ENCODE measurements around the gene GTF2F2.

The GTF2F2 gene

DNA sequence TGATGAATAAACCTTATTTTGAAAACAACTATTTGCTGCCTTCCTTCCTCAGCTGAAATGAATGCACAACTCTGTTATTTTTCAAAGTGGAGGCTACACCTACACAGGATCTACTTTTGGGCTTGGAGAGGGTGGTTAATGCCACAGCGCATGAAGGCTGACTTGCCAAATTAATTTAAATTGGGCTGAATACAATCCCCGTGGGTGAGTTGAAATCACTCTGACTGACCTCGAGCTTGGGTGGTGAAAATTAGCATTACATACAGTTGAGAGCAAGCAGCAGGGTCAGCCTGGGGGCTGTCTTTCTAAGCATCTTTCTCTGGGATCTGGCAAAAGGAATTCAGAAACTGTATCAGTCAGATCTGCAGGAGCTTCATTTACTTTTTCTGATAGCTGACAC is 182.2 kb downstream of the GTF2F2 start:
- DNase-seq (ENCODE audit: low read depth), result no peak

DNA sequence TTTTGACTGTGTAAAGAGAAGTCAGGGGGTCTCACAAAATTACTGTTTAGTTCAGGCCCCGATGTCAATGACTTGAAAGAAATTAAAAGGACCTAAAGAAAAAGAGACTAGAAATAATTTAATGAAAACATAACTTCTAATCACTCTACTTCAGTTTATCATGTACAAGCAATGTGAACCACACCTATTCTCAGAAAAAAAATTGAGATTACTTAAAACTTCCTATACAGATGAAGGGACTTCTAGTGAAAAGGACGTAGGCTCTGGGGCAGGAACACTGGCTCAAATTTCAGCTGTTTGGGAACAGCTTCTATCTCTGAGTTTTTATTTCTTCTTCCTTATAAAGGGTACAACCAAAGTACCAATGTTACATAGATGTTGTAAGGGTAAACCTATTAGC is 182.7 kb downstream of the GTF2F2 start:
- DNase-seq (ENCODE audit: low read depth), result no peak

DNA sequence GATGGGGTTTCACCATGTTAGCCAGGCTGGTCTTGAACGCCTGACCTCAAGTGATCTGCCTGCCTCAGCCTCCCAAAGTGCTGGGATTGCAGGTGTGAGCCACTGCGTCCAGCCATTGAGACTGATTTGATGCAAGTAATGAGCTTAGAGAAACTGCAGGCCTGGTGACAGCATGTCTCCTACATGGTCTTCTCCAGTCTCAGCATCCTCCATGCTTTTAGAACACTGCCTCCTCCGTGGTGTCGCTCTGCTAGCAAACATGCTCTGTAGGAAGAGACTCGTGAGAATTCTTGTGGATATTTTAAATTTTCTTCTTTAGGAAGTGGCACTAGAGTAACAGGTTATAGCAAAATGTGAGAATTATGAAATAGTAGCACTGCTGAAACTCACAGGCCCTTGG is 183.6 kb downstream of the GTF2F2 start:
- no peak for DNase-seq (ENCODE audit: low read depth)

DNA sequence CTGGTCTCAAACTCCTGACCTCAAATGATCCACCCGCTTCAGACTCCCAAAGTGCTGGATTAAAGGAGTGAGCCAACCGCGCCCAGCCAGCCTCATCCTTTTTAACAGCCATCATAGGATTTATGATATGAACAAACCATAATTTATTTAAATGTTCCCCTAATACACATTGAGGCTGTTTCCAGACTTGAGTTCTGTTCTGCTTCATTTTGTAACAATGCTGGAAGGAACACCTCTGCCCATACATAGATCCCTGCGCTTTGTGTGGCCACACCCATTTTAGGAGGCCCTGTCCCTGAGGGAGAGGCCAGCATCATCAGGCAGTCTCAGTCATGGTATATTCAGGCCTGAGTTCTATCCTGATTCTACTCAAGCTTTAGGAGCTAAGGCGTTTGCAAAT is 184.8 kb downstream of the GTF2F2 start:
- no peak for DNase-seq (ENCODE audit: low read depth)

DNA sequence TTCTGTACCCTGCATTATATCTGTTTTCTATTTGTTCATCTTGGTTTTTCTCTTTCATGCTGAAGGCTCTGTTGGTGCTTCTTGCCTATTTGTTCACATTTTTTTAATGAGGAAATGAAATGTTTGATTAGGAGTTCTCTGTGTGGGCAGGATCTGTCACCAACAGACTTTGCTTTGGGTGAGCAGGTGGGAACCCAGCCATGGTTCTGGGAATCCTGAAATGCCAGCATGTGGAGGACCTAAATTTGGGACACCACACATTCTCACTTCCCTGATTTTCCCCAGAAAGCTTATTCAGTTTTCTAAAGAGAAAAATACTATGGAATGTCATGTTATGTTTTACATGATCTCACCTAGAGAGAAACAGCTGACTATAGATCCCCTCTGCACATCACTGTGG is 186.7 kb downstream of the GTF2F2 start:
- DNase-seq (ENCODE audit: low read depth), result no peak

DNA sequence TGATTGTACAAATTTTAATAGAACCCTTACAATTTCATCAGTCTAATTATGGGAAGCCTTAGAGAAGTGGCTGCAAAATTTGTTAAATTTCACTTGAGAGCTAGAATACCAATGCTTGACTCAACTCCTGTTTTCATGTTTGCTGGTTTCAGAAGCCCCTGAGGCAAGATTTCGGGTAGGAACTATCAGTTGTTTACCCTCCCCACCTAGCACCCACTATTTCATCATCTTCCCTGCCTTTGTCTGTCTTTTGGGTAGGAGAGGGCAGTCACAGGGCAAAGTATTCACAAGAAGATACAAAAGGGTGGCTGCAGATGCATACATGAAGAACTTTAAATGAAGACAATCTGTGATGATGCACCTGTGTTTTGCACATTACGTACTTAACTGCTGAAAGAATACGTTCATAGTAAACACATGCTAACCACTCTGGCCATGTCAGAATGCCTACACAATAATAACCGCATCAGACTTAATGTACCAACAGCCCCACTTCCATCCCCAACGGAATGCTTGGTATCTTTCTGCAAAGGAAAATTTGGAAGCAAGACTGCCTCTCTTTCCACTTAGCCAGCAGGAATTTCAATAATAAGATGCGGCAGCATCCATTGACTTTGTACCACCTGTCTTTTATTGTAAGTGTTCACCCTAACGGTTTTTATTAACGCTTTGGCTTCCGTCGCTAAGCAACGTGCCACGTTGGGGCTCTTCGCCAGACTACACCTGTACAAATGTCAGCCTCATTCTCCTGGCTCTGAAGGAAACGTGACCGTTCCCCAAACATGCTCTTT is 190.2 kb downstream of the GTF2F2 start:
- DNase-seq (ENCODE audit: low read depth), result no peak

DNA sequence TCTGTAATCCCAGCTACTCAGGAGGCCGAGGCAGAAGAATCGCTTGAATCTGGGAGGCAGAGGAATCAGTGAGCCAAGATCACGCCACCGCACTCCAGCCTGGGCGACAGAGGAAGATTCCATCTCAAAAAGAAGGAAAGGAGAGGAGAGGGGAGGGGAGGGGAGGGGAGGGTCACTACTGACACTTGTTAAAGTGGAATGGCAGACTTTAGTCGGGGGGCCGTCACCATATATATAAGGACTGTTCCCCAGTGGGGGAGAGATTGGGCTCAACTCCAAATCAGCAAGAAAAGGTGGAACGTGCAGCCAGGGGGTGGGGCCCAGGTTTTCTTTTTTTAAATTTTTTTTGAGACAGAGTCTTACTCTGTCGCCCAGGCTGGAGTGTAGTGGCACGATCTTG is 194.5 kb downstream of the GTF2F2 start:
- no peak for DNase-seq (ENCODE audit: low read depth)

DNA sequence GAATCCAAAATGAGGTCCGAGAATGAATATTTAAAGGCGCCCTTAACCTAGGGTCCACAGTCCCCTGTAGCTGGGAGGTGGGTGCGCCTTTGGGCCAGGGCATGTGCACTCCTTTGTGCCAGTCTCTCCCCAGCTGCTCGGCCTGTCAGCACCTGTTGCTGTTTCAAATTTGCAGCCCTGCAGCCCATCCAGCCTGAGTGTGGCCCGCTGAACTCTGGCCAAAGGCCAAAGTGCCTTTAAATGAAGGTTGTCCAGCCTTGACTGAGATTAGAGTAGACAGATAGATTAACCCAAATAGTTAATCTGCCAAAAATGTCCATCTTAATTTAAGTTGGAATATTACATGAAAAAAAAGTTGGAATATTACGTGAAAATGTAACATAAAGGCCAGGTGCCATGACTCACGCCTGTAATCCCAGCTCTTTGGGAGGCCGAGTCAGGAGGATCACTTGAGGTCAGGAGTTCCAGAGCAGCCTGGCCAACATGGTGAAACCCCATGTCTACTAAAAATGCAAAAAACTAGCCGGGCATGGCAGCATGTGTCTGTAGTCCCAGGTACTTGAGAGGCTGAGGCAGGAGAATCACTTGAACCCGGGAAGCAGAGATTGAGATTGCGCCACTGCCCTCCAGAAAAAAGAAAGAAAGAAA is 195.3 kb downstream of the GTF2F2 start:
- no peak for DNase-seq (ENCODE audit: low read depth)

DNA sequence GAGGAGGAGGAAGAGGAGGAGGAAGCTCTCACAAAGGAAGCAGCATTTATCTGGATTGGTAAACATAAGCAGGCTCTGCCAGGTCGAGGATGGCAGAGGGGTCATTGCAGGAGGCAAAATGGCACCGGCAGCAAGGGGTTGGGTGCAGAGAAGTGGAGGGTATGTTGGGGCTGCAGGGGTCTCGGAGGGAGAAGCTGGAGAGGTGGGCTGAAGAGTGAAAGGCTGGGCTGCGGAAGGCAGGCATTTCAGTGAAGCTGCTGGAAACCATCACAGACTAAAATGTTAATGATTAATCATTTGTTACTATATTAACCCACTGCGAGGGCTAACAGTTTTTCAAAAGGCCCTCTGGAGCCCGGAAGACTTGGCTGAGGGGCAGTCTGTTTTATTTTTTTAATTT is 196.0 kb downstream of the GTF2F2 start:
- no peak for DNase-seq (ENCODE audit: low read depth)

DNA sequence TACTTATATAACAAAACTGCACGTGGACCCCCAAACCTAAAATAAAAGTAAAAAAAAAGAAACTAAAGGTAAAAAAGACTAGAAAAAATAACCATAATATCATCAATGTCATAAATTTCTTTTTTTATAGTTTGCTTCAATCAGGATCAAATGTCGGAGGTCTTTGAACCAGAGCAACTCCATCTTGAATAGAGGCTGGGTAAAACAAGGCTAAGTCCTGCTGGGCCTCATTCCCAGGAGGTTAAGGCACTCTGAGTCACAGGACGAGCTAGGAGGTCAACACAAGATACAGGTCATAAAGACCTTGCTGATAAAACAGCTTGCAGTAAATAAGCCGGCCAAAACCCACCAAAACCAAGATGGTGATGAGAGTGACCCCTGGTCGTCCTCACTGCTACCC is 196.7 kb downstream of the GTF2F2 start:
- DNase-seq (ENCODE audit: low read depth), result no peak

DNA sequence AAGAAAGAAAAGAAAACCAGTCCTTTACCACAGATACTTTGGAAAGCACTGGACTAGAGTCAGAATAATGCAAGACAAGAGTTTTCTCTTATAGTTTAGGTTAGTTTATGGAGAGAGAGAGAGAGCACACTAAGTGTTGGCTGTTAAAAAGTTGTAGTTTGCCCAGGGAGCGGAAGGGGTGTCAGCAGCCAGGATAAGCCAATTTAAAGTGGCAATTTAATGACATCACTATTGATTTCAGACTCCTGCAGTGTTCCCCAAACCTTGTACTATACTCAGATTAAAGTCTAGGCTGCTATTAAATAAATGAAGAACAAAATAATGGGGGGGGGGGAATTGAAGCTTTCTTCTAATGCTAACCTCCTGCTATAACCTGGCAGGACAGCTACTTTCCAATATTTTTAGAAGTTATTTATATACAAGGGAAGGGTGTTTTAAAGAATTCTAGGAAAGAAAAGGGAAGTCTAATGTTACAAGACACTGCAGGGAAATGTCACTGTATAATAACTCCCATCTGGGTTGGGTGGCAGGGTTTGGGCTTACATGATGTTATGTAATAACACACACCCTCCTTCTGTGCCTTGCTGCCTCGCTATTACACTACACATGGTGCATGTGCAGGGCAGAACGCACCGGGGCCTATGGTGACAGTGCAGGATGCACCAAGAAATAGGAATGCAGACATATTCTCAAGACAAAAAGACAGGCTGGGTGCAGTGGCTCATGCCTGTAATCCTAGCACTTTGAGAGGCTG is 200.7 kb downstream of the GTF2F2 start:
- DNase-seq (ENCODE audit: low read depth), result no peak

DNA sequence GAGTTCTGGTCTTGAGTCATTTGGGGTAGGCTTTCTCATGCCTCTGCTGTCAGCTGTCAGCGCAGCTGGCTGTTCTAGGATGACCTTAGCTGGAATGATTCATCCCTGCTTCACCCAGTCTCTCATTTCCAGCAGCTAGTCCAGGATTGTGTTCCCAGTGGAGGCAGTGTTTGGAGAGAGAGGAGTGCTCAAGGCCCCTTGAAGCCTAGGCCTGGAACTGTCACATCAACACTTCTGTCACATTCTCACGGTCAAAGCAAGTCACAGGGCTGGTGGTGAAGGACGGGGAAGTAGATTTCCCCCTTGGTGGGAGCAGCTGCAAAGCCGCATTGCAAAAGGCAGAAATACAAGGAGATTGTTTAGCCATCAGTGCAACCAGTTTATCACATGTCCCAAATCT is 205.5 kb downstream of the GTF2F2 start:
- DNase-seq (ENCODE audit: low read depth), result no peak

DNA sequence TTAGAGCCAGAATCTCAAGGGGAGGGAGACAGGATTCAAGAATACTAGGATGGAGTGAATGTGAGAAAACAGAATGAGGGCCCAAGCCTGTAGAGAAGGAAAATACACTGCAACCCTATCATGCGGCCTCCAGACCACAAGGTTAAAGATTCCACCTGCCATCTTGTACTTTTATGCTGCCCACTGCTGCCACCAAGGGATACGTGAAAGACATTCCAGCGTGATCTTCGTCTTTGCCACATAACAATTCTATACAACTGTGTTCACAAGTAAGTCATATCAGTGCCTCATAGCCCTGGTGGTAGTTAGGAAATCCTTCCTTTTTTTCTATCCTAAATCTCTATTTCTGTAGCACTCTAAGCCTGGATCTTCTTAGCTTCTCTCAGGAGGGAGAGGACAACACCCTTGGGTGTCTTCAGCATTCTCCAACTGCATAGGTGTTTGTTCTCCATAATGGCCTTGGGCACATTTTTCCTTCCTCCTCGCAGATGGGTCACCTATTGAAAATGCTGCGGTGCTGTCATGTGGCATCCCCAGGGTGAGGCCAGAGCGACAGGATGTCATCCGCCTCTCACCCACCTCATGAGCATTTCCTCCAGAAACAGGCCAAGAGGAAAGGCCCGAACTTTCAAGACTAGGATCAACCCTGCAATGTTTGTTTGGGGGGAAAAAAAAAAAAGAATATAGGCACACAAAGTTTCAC is 207.1 kb downstream of the GTF2F2 start:
- no peak for DNase-seq (ENCODE audit: low read depth)

DNA sequence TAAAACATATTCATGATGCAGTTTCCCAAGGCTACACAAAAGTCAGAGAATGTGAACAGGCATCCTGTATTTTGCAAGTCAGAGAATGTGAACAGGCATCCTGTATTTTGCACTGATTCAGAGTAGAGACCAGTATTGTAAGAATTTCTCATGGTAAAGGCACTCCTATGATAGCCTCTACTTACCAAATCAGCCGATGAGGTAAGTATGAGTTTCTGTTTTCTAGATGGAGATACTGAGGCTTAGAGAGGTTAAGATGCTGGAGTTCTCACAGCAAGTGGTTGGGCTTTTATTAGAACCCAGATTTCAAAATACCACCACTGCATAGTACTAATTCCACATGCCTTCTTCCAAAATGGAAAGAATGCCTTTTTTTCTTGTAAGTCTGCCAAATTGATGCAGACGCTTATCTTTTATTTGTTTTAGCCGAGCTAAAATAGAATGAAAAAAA is 208.4 kb downstream of the GTF2F2 start:
- DNase-seq (ENCODE audit: low read depth), result no peak

DNA sequence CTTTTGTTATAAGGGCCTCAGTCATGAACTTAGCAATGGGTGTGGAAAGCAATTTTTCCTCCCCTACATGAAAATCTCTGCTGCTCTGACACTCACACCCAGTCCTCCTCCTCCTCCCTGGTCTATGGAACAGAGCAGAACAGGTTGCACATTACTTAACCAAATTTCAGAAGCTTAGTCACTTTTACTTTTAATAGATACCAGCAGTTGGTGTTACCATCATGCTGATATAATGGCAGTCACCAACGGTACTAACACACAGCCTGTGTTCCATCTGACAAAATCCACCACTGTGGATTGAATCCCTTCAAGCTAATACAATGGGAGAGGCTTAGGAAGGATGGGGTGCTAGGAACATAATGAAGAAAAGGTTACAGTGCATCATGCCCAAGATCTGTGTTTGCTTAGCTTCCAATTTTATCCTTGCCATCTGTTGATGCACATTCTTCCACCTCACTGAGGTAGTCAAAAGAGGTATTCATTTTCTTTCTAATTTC is 210.9 kb downstream of the GTF2F2 start:
- DNase-seq (ENCODE audit: low read depth), result no peak

DNA sequence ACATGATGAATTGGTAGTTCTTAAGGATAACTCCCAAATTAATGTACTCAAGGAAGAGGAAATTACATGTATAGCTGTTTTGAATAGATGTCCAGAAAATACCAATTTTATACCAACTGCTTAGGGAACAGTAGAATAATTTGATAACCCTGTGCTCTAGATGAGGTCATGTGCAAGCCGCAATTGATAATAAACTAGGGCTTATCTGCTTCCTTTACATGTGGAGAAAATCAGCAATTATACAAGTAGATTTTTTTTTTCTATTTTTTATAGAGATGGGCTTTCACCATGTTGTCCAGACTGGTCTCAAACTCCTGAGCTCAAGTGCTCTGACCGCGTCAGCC is 211.4 kb downstream of the GTF2F2 start:
- DNase-seq (ENCODE audit: low read depth), result no peak

DNA sequence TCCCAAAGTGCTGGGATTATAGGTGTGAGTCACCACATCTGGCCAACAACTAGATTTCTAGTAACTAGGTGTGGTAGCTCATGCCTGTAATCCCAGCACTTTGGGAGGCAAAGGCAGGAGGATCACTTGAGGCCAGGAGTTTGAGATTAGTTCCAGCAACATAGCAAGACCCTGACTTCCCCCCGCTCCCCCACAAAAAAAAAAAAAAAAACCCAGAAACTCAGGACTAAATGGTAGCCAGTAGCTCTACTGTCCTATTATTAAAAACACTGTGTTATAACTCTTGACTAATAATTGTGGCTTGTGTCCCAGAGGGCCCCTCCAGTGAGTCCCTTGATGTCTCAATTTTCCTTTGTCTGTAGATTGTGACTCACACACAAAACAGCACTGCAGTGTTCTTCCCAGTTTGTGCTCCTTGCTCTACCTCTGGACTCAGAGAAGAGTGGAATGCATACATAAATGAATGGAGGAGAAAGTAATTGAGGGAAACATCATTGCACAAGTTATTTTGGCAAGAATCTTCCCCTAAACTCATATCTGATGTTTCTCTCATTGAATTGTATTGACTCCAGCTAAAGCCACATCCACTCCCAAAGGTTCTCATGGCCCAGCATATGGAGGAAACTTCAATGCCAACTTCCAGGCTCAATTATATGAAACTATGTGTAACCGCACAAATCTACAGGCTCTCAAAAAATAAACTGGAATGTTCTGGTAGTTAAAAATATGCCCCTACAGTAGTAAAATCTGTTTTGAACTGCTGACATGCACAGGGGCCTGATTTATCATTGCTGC is 211.9 kb downstream of the GTF2F2 start:
- DNase-seq (ENCODE audit: low read depth), result no peak

DNA sequence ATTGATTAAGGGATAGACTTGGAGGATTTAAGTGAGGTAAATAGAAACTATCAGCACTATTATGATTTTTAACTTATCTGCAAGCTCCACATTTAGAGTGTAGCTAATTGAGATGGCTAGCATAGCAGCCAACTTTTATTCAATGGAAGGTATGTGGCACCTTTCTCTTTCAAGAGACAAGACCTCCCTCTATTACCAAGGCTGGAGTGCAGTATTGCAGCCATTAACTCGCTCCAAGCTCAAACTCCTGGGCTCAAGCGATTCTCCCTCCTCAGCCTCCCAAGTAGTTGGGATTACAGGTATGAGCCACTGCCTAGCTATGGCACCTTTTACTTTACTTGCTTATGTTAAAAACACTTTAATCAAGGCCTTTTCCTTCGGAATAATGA is 212.5 kb downstream of the GTF2F2 start:
- no peak for DNase-seq (ENCODE audit: low read depth)

DNA sequence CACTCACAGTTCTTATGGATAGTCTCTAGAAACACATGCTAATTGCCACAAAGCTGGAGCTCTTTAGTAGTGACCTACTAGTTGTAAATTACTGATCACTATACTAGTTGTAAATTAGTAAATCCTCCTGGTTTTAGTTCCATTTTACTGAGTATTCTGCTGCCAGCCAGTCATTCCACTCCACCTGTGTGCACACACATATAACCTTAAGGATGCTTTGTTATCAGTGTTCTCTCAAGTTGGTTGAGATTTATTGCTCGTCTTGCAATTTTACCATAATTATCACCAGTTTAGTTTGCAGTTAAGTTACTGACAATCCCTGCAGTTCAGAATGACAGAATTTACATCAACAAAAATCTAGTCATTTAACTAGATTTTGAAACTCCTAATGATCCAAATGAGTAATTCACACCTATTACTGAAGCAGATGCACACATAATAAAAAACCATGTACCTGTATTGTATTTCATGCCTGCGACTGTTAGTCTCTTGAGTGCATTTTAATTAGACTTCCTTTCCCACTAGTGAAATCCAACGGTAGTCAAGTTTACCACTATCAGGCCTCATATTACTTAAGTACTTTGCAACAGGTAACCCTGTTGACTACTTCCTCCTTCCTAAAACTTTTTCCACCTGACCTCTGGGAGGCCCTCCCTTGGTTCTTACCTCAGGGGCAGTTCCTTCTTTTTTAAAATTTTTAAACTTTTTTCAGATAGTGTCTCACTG is 213.1 kb downstream of the GTF2F2 start:
- DNase-seq (ENCODE audit: low read depth), result no peak
